ENCODE data around the gene PRIM2. TPM values are rescaled to one million over a fixed set of nuclear protein-coding genes. Genes with fewer than 3 reads are reported as not detected.
"Not testable (repeated sequence)": the region's sequence is repeated elsewhere in the genome, so short reads cannot be mapped to it uniquely, and the experiment has no call there.

The PRIM2 gene
- total RNA-seq, 2 donors from 2014 or later: 27.2 to 33.6 TPM

GRCh38 chr6:57297505-57297904 is 19.9 kb upstream of the PRIM2 start:
- no peak for ATAC-seq (replicated peaks in 1 of 2)
- DNase-seq: no peak
- Mint-ChIP-seq H3K36me3 (ENCODE audit: insufficient read depth in 2 of 2) (no peaks in the 10 kb centered on the region), H3K4me1 (ENCODE audit: low read depth) (no peaks in the 10 kb centered on the region), H3K4me3 (no peak overlapping the region), H3K9me3 (no peaks in the 10 kb centered on the region), H3K27me3 (ENCODE audit: low read depth) (no peaks in the 10 kb centered on the region), H3K27ac (no peak overlapping the region)

GRCh38 chr6:57298741-57299140 is 18.7 kb upstream of the PRIM2 start:
- H3K36me3 Mint-ChIP-seq (ENCODE audit: insufficient read depth in 2 of 2): no peaks in the 10 kb centered on the region
- DNase-seq: no peak
- H3K4me1 Mint-ChIP-seq (ENCODE audit: low read depth): no peaks in the 10 kb centered on the region
- H3K27ac Mint-ChIP-seq: no peak overlapping the region
- no peak overlapping the region for H3K4me3 Mint-ChIP-seq
- H3K9me3 Mint-ChIP-seq: no peaks in the 10 kb centered on the region
- no peak for ATAC-seq (replicated peaks in 1 of 2)
- H3K27me3 Mint-ChIP-seq (ENCODE audit: low read depth): no peaks in the 10 kb centered on the region

- DNase-seq (no peak), ATAC-seq (replicated peaks in 1 of 2) (no peak)
- peaks cover 22% of the 10 kb centered on the region for H3K27me3 Mint-ChIP-seq (ENCODE audit: low read depth)
- no peaks in the 10 kb centered on the region for H3K9me3 Mint-ChIP-seq
- no peak overlapping the region for H3K4me3 Mint-ChIP-seq
- H3K27ac Mint-ChIP-seq: no peak overlapping the region
- no peaks in the 10 kb centered on the region for H3K4me1 Mint-ChIP-seq (ENCODE audit: low read depth)
- no peaks in the 10 kb centered on the region for H3K36me3 Mint-ChIP-seq (ENCODE audit: insufficient read depth in 2 of 2)
Measured at GRCh38 chr6:57301757-57302156, 15.7 kb upstream of the PRIM2 start.

GRCh38 chr6:57302477-57302876 is 15.0 kb upstream of the PRIM2 start:
- Mint-ChIP-seq H3K4me3 (no peak overlapping the region), H3K27me3 (ENCODE audit: low read depth) (peaks cover 22% of the 10 kb centered on the region), H3K36me3 (ENCODE audit: insufficient read depth in 2 of 2) (no peaks in the 10 kb centered on the region), H3K27ac (no peak overlapping the region), H3K4me1 (ENCODE audit: low read depth) (no peaks in the 10 kb centered on the region), H3K9me3 (no peaks in the 10 kb centered on the region)
- no peak for ATAC-seq (replicated peaks in 1 of 2)
- no peak for DNase-seq

- Mint-ChIP-seq H3K4me3 (no peak overlapping the region), H3K9me3 (no peaks in the 10 kb centered on the region), H3K4me1 (ENCODE audit: low read depth) (no peaks in the 10 kb centered on the region), H3K27ac (no peak overlapping the region), H3K36me3 (ENCODE audit: insufficient read depth in 2 of 2) (no peaks in the 10 kb centered on the region), H3K27me3 (ENCODE audit: low read depth) (peaks cover 22% of the 10 kb centered on the region)
- no peak for ATAC-seq (replicated peaks in 1 of 2)
- DNase-seq: no peak
Measured at GRCh38 chr6:57303931-57304681, 13.3 kb upstream of the PRIM2 start.

- H3K9me3 Mint-ChIP-seq: no peaks in the 10 kb centered on the region
- DNase-seq (no peak), ATAC-seq (replicated peaks in 1 of 2) (no peak)
- no peaks in the 10 kb centered on the region for H3K36me3 Mint-ChIP-seq (ENCODE audit: insufficient read depth in 2 of 2)
- H3K4me1 Mint-ChIP-seq (ENCODE audit: low read depth): no peaks in the 10 kb centered on the region
- peaks cover 22% of the 10 kb centered on the region for H3K27me3 Mint-ChIP-seq (ENCODE audit: low read depth)
- no peak overlapping the region for H3K4me3 Mint-ChIP-seq
- no peak overlapping the region for H3K27ac Mint-ChIP-seq
Measured at GRCh38 chr6:57305107-57305506, 12.3 kb upstream of the PRIM2 start.

GRCh38 chr6:57305761-57306160 is 11.7 kb upstream of the PRIM2 start:
- Mint-ChIP-seq H3K4me3 (no peak overlapping the region), H3K36me3 (ENCODE audit: insufficient read depth in 2 of 2) (no peaks in the 10 kb centered on the region), H3K4me1 (ENCODE audit: low read depth) (no peaks in the 10 kb centered on the region), H3K27me3 (ENCODE audit: low read depth) (peaks cover 22% of the 10 kb centered on the region), H3K27ac (no peak overlapping the region), H3K9me3 (no peaks in the 10 kb centered on the region)
- ATAC-seq (replicated peaks in 1 of 2): no peak
- DNase-seq: no peak

- Mint-ChIP-seq H3K4me1 (ENCODE audit: low read depth) (no peaks in the 10 kb centered on the region), H3K27me3 (ENCODE audit: low read depth) (peaks cover 22% of the 10 kb centered on the region), H3K27ac (no peak overlapping the region), H3K9me3 (no peaks in the 10 kb centered on the region), H3K36me3 (ENCODE audit: insufficient read depth in 2 of 2) (no peaks in the 10 kb centered on the region), H3K4me3 (no peak overlapping the region)
- ATAC-seq (replicated peaks in 1 of 2) (no peak), DNase-seq (no peak)
Measured at GRCh38 chr6:57306273-57306672, 11.2 kb upstream of the PRIM2 start.

- ATAC-seq (replicated peaks in 1 of 2): no peak
- H3K4me3 Mint-ChIP-seq: no peak overlapping the region
- no peaks in the 10 kb centered on the region for H3K36me3 Mint-ChIP-seq (ENCODE audit: insufficient read depth in 2 of 2)
- peaks cover 23% of the 10 kb centered on the region for H3K27me3 Mint-ChIP-seq (ENCODE audit: low read depth)
- no peak overlapping the region for H3K27ac Mint-ChIP-seq
- no peaks in the 10 kb centered on the region for H3K4me1 Mint-ChIP-seq (ENCODE audit: low read depth)
- no peaks in the 10 kb centered on the region for H3K9me3 Mint-ChIP-seq
- DNase-seq: no peak
Measured at GRCh38 chr6:57307850-57308249, 9.6 kb upstream of the PRIM2 start.

- not testable (repeated sequence) for H3K9me3 Mint-ChIP-seq; H3K36me3 Mint-ChIP-seq (ENCODE audit: insufficient read depth in 2 of 2); DNase-seq; H3K4me1 Mint-ChIP-seq (ENCODE audit: low read depth); ATAC-seq (replicated peaks in 1 of 2); H3K4me3 Mint-ChIP-seq; H3K27ac Mint-ChIP-seq
- H3K27me3 Mint-ChIP-seq (ENCODE audit: low read depth): peaks cover 29% of the 10 kb centered on the region
Measured at GRCh38 chr6:57308755-57309154, 8.7 kb upstream of the PRIM2 start.

GRCh38 chr6:57310095-57310816 is 7.2 kb upstream of the PRIM2 start:
- not testable (repeated sequence) for H3K9me3 Mint-ChIP-seq; H3K36me3 Mint-ChIP-seq (ENCODE audit: insufficient read depth in 2 of 2); H3K27ac Mint-ChIP-seq; DNase-seq; H3K4me1 Mint-ChIP-seq (ENCODE audit: low read depth); ATAC-seq (replicated peaks in 1 of 2); H3K4me3 Mint-ChIP-seq
- H3K27me3 Mint-ChIP-seq (ENCODE audit: low read depth): peaks cover 17% of the 10 kb centered on the region

GRCh38 chr6:57310817-57311157 is 6.6 kb upstream of the PRIM2 start:
- Mint-ChIP-seq H3K27me3 (ENCODE audit: low read depth) (peaks cover 14% of the 10 kb centered on the region), H3K27ac (no peak overlapping the region), H3K4me1 (ENCODE audit: low read depth) (no peaks in the 10 kb centered on the region), H3K4me3 (no peak overlapping the region), H3K36me3 (ENCODE audit: insufficient read depth in 2 of 2) (no peaks in the 10 kb centered on the region), H3K9me3 (no peaks in the 10 kb centered on the region)
- ATAC-seq (replicated peaks in 1 of 2): no peak
- DNase-seq: no peak

- ATAC-seq (replicated peaks in 1 of 2); H3K4me3 Mint-ChIP-seq; H3K36me3 Mint-ChIP-seq (ENCODE audit: insufficient read depth in 2 of 2); DNase-seq; H3K9me3 Mint-ChIP-seq; H3K4me1 Mint-ChIP-seq (ENCODE audit: low read depth); H3K27ac Mint-ChIP-seq; H3K27me3 Mint-ChIP-seq (ENCODE audit: low read depth): not testable (repeated sequence)
Measured at GRCh38 chr6:57311300-57312003, 6.0 kb upstream of the PRIM2 start.

All from activated T-cell treated with anti-CD3 and anti-CD28 coated beads, Interleukin-2, amount 50 U/mL, for 72 hours (primary cell).